Neuronal stem cell (in vitro differentiated cells): ENCODE data around the gene BAD.

ENCODE experiments used
- DNase-seq: peaks from one replicate; pipeline ENCODE4 v3.0.0-alpha.2; 2013; ENCODE audit warnings: low spot score
- H2AFZ ChIP-seq: one replicate; pipeline ENCODE4 v1.6.1; 2013; ENCODE audit warnings: mild to moderate bottlenecking, low read length, inconsistent platforms
- H2AK5ac ChIP-seq: 2 replicates; pipeline ENCODE4 v1.6.1; 2013; ENCODE audit warnings: low read depth, mild to moderate bottlenecking, inconsistent platforms, low read length, moderate library complexity, mixed read lengths
- H2BK120ac ChIP-seq: 2 replicates; pipeline ENCODE4 v1.6.1; 2013; ENCODE audit warnings: low read depth, mild to moderate bottlenecking, inconsistent platforms, low read length, moderate library complexity, mixed read lengths
- H2BK12ac ChIP-seq: one replicate; pipeline ENCODE4 v1.6.1; 2013; ENCODE audit warnings: low read length, inconsistent platforms
- H2BK15ac ChIP-seq: 2 replicates; pipeline ENCODE4 v1.6.1; 2013; ENCODE audit warnings: mild to moderate bottlenecking, low read length, inconsistent platforms, mixed read lengths
- H2BK5ac ChIP-seq: one replicate; pipeline ENCODE4 v1.6.1; 2013; ENCODE audit warnings: inconsistent platforms, mild to moderate bottlenecking, low read length, moderate library complexity
- H3K14ac ChIP-seq: one replicate; pipeline ENCODE4 v1.6.1; 2013; ENCODE audit warnings: low read length, inconsistent platforms
- H3K18ac ChIP-seq: 2 replicates; pipeline ENCODE4 v1.6.1; 2013; ENCODE audit warnings: low read length, inconsistent platforms
- H3K23ac ChIP-seq: 2 replicates; pipeline ENCODE4 v1.6.1; 2013; ENCODE audit warnings: low read depth, mild to moderate bottlenecking, mixed read lengths, low read length, inconsistent platforms; ENCODE audit not compliant: poor library complexity
- H3K27ac ChIP-seq: replicated peaks from 3 replicates; pipeline ENCODE4 v1.5.1; 2013; ENCODE audit warnings: low read length, inconsistent platforms
- H3K27me3 ChIP-seq, 3 experiments: 2 replicates each; pipeline ENCODE4 v1.6.1; 2013; ENCODE audit warnings: low read length in 3 of 3, mild to moderate bottlenecking in 2 of 3, inconsistent platforms in 1 of 3, low read depth in 1 of 3, mixed read lengths in 1 of 3, moderate library complexity in 1 of 3; ENCODE audit not compliant: control insufficient read depth in 3 of 3, insufficient read depth in 3 of 3
- H3K36me3 ChIP-seq, 2 donors: replicated peaks in 1 of 2; 2 replicates each; pipeline ENCODE4 v1.6.1; 2013; ENCODE audit warnings: low read length in 2 of 2; ENCODE audit not compliant: control insufficient read depth in 2 of 2, insufficient read depth in 2 of 2
- H3K4ac ChIP-seq: 2 replicates; pipeline ENCODE4 v1.6.1; 2013; ENCODE audit warnings: inconsistent platforms, mild to moderate bottlenecking, low read length, moderate library complexity
- H3K4me1 ChIP-seq, 2 donors: 1 replicate in 1 of 2; 2 replicates in 1 of 2; pipeline ENCODE4 v1.6.1; 2013; ENCODE audit warnings: low read length in 2 of 2, low read depth in 1 of 2; ENCODE audit not compliant: control insufficient read depth in 2 of 2, insufficient read depth in 1 of 2
- H3K4me2 ChIP-seq: one replicate; pipeline ENCODE4 v1.6.1; 2013; ENCODE audit warnings: mild to moderate bottlenecking, low read length, inconsistent platforms; ENCODE audit not compliant: insufficient read depth, poor library complexity, severe bottlenecking
- H3K4me3 ChIP-seq, 2 donors: 2 replicates each; pipeline ENCODE4 v1.5.1; 2013; ENCODE audit warnings: low read length in 2 of 2, mild to moderate bottlenecking in 2 of 2, inconsistent platforms in 1 of 2, moderate library complexity in 1 of 2
- H3K79me1 ChIP-seq: one replicate; pipeline ENCODE4 v1.6.1; 2013; ENCODE audit warnings: low read depth, mild to moderate bottlenecking, inconsistent platforms, low read length, moderate library complexity
- H3K9ac ChIP-seq: one replicate; pipeline ENCODE4 v1.6.1; 2013; ENCODE audit warnings: mild to moderate bottlenecking, low read depth, low read length, inconsistent platforms; ENCODE audit not compliant: poor library complexity
- H3K9me3 ChIP-seq, 2 donors: replicated peaks in 1 of 2; 2 replicates each; pipeline versions ENCODE3 to v1.6.1; 2013; ENCODE audit warnings: low read length in 2 of 2, mild to moderate bottlenecking in 2 of 2, inconsistent platforms in 1 of 2, low read depth in 1 of 2, mixed read lengths in 1 of 2, moderate library complexity in 1 of 2; ENCODE audit not compliant: control insufficient read depth in 2 of 2, insufficient read depth in 1 of 2
- H4K8ac ChIP-seq: one replicate; pipeline ENCODE4 v1.6.1; 2013; ENCODE audit warnings: low read depth, mild to moderate bottlenecking, inconsistent platforms, low read length, moderate library complexity
- H4K91ac ChIP-seq: one replicate; pipeline ENCODE4 v1.6.1; 2013; ENCODE audit warnings: low read length, low read depth, mild to moderate bottlenecking, inconsistent platforms; ENCODE audit not compliant: poor library complexity
- WGBS, 2 donors: extraction: QIAGEN DNeasy Blood & Tissue Kit; methylation state at CpG; one replicate each; pipeline ENCODE4 v1.1.7; 2013; ENCODE audit warnings: missing lambda C conversion rate in 2 of 2, mixed read lengths in 1 of 2; ENCODE audit not compliant: insufficient read length in 2 of 2, insufficient replicate concordance in 1 of 2; ENCODE audit errors: extremely low coverage in 2 of 2; 5-methylcytosine and 5-hydroxymethylcytosine counted together

BAD gene

DNA sequence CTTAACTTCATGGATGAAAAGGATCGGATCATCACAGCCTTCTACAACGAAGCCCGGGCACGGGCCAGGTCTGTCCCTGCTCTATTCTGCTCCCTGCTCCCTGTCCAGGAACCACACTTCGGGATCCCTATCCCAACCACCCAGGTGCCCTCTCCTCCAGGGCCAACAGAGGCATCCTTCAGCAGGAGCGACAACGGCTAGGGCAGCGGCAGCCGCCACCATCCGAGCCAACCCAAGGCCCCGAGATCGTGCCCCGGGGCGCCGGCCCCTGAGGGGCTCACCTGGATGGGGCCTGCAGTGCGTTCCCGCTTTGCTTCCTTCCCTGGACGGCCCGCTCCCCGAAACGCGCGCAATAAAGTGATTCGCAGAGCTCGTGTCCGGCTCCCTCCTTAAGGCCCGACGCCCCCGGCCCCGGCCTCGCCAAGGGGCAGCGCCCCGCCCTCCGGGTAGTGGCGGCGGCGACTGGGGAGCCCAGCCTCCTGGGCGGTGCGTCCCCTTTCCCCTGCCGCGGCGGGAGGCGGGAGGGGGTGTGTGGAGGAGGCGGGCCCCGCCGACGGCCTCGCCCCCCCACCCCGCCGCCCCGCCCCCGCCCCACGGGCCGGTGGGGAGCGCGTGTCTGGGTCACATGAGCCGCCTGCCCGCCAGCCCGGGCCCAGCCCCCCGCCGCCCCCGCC is 50.4 kb downstream of the BAD start, which contains the start of gene VEGFB:
Gene VEGFB (plus strand): TSS at position 672 of the 674 bp plus-strand sequence. CDS start 250 bp downstream, outside the sequence.
- Histone ChIP-seq H2BK5ac (peak within 1 kb of the TSS; percentile 59), H3K9me3 (no peaks in the 10 kb centered on the region), H3K79me1 (peaks cover 5% of the 10 kb centered on the region), H3K27ac (no peak within 1 kb of the TSS), H3K4me2 (peak within 1 kb of the TSS; percentile 88), H2BK15ac (peak within 1 kb of the TSS; percentile 72), H3K18ac (peak within 1 kb of the TSS; percentile 91), H3K4me3 (peak within 1 kb of the TSS in 1 of 2 donors; percentile 85), H3K23ac (peak within 1 kb of the TSS; percentile 71), H3K4ac (peak within 1 kb of the TSS; percentile 91), H3K4me1 (peaks cover 8 to 14% of the 10 kb centered on the region in 2 donors), H3K9ac (peak within 1 kb of the TSS; percentile 88), H2AFZ (no peak within 1 kb of the TSS), H2BK12ac (no peak within 1 kb of the TSS), H4K8ac (no peak within 1 kb of the TSS), H3K27me3 (peaks cover 0 to 36% (median 0%) of the 10 kb centered on the region in 3 experiments), H2AK5ac (peak within 1 kb of the TSS; percentile 90), H3K36me3 (peaks cover 5% of the 10 kb centered on the region in 2 donors), H4K91ac (no peak within 1 kb of the TSS), H3K14ac (no peak within 1 kb of the TSS), H2BK120ac (peak within 1 kb of the TSS; percentile 38)
- no peak for DNase-seq
- no CpG with 5 or more reads among the region's 62 CpGs for WGBS, 2 donors

- H3K4ac ChIP-seq = no peak overlapping the region
- peak overlapping the region; percentile 48 for H4K91ac ChIP-seq
- H3K79me1 ChIP-seq = peaks cover 5% of the 10 kb centered on the region
- H3K9me3 ChIP-seq = no peaks in the 10 kb centered on the region
- H2AFZ ChIP-seq = no peak overlapping the region
- H3K4me3 ChIP-seq = no peak overlapping the region
- H3K4me2 ChIP-seq = no peak overlapping the region
- peaks cover 4 to 5% of the 10 kb centered on the region in 2 donors for H3K36me3 ChIP-seq
- no peak overlapping the region for H3K18ac ChIP-seq
- H2BK120ac ChIP-seq = no peak overlapping the region
- no CpG with 5 or more reads among the region's 8 CpGs for WGBS, 2 donors
- no peak overlapping the region for H2BK15ac ChIP-seq
- H3K9ac ChIP-seq = no peak overlapping the region
- H4K8ac ChIP-seq = no peak overlapping the region
- peaks cover 0 to 36% (median 0%) of the 10 kb centered on the region in 3 experiments for H3K27me3 ChIP-seq
- H3K4me1 ChIP-seq = peaks cover 8 to 14% of the 10 kb centered on the region in 2 donors
- no peak overlapping the region for H2BK5ac ChIP-seq
- H2AK5ac ChIP-seq = no peak overlapping the region
- H3K27ac ChIP-seq = no peak overlapping the region
- DNase-seq = no peak
- no peak overlapping the region for H2BK12ac ChIP-seq
- peak overlapping the region; percentile 89 for H3K23ac ChIP-seq
- H3K14ac ChIP-seq = no peak overlapping the region
Measured at GRCh38 chr11:64232967-64233315, 51.5 kb downstream of the BAD start.

DNA sequence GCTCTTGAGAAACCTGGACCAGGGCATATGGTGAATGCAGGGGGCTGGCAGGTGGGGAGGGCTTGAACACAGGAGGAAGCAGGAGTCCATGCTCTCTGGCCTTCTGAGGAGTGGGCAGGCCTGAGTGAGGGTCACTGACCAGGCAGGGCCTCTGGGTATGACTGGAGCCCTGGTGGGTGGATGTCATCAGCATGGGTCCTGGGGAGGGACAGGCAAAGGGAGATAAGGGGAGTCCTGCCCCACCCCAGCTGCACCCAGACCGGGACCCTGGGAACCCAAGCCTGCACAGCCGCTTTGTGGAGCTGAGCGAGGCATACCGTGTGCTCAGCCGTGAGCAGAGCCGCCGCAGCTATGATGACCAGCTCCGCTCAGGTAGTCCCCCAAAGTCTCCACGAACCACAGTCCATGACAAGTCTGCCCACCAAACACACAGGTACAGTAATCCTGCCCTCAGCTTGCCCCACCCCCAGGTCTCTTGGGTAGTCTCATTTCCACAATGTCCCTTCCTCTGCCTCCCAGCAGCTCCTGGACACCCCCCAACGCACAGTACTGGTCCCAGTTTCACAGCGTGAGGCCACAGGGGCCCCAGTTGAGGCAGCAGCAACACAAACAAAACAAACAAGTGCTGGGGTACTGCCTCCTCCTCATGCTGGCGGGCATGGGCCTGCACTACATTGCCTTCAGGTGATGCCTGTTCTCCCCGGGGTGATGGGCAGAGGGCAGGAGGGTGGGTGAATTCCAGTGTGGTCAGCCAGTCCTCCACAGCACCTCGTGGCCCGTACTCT is 52.1 kb downstream of the BAD start:
- peak overlapping the region; percentile 54 for H2BK15ac ChIP-seq
- no peak overlapping the region for H2AFZ ChIP-seq
- H3K4me3 ChIP-seq = no peak overlapping the region
- H3K9me3 ChIP-seq = no peaks in the 10 kb centered on the region
- H4K8ac ChIP-seq = no peak overlapping the region
- H3K18ac ChIP-seq = no peak overlapping the region
- H3K36me3 ChIP-seq = peaks cover 0 to 5% of the 10 kb centered on the region in 2 donors
- DNase-seq = no peak
- no peak overlapping the region for H3K9ac ChIP-seq
- no peak overlapping the region for H3K27ac ChIP-seq
- peak overlapping the region; percentile 60 for H2AK5ac ChIP-seq
- H2BK5ac ChIP-seq = no peak overlapping the region
- peak overlapping the region; percentile 63 for H2BK12ac ChIP-seq
- no peak overlapping the region for H3K4ac ChIP-seq
- peak overlapping the region; percentile 63 for H3K14ac ChIP-seq
- H3K27me3 ChIP-seq = peaks cover 0 to 36% (median 0%) of the 10 kb centered on the region in 3 experiments
- peaks cover 10 to 14% of the 10 kb centered on the region in 2 donors for H3K4me1 ChIP-seq
- peak overlapping the region; percentile 89 for H3K23ac ChIP-seq
- no peak overlapping the region for H2BK120ac ChIP-seq
- no peak overlapping the region for H3K4me2 ChIP-seq
- peak overlapping the region; percentile 48 for H4K91ac ChIP-seq
- peaks cover 5% of the 10 kb centered on the region for H3K79me1 ChIP-seq
- no CpG with 5 or more reads among the region's 15 CpGs for WGBS, 2 donors

GRCh38 chr11:64231546-64231945 is 52.9 kb downstream of the BAD start:
- Histone ChIP-seq H3K27ac (no peak overlapping the region), H3K4me3 (peak overlapping the region in 1 of 2 donors; percentile 20), H3K23ac (no peak overlapping the region), H2AFZ (no peak overlapping the region), H3K27me3 (peaks cover 0 to 36% (median 0%) of the 10 kb centered on the region in 3 experiments), H2BK12ac (no peak overlapping the region), H2BK120ac (no peak overlapping the region), H3K9ac (no peak overlapping the region), H2AK5ac (no peak overlapping the region), H3K79me1 (peaks cover 5% of the 10 kb centered on the region), H3K4me2 (no peak overlapping the region), H4K91ac (no peak overlapping the region), H3K14ac (no peak overlapping the region), H3K36me3 (peaks cover 0 to 5% of the 10 kb centered on the region in 2 donors), H3K18ac (no peak overlapping the region), H3K9me3 (no peaks in the 10 kb centered on the region), H3K4me1 (peaks cover 18% of the 10 kb centered on the region in 2 donors), H3K4ac (no peak overlapping the region), H4K8ac (no peak overlapping the region), H2BK15ac (no peak overlapping the region), H2BK5ac (no peak overlapping the region)
- no CpG with 5 or more reads among the region's 7 CpGs for WGBS, 2 donors
- DNase-seq = no peak
